Measurements from ENCODE around the gene PATE3.

DNA sequence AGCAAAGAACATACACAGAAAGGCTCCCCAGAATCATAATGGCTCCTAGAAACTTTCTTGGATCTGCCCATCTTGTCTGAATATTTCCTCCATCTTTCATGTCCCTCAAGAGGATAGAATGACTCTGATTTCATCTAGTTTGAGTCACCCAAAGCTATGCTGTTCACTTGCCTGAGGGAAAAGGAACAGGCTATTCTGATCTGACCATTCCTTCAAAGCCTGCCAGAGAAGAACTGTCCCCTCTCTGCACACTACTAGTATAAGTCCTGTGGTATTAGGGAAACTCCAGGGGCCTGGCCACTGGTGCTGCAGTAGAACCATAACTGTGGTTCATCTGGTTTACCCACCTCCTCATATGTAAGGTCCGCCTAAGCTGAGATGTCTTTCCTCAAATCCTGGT, 44.2 kb upstream of the PATE3 start:
- TF ChIP-seq ZNF274 (IDR thresholded peaks at IDR 0.05; ENCODE audit: low read depth, low read length) (no peak), SUZ12 (IDR thresholded peaks at IDR 0.05; ENCODE audit: extremely low read depth, insufficient read depth, insufficient read length) (no peak), YY1 (IDR thresholded peaks at IDR 0.05; ENCODE audit: insufficient read depth, insufficient read length) (no peak)
